Epidermal melanocyte (primary cell): ENCODE measurements around the gene DAPK1.
A peak's percentile ranks its signal among the peaks of the same experiment; 100 is the strongest.

ENCODE experiments used
- DNase-seq: peaks from one replicate; pipeline ENCODE4 v3.0.0; 2011; ENCODE audit warnings: low spot score; ENCODE audit not compliant: insufficient read length

The DAPK1 gene

DNA sequence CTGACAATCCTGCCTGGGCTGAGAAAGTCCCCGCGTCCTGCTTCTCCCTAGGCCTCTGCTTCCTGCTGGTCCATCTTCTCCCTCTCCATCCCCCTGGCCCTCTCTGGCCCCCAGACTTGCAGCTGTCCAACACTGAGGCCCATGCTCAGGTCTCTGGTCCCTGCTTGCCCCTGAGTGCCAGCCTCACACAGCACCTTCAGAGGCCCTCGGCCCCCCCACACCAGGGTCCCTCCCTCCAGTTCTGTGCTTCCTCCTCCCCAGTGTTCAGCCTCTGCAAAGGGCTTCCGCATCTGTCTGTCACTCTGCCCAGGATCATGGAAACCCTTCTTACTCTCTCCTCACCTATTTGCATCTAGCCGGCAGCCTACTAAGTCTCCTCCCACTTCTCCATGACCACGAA lies 165.9 kb downstream of the DAPK1 start:
- no peak for DNase-seq

DNA sequence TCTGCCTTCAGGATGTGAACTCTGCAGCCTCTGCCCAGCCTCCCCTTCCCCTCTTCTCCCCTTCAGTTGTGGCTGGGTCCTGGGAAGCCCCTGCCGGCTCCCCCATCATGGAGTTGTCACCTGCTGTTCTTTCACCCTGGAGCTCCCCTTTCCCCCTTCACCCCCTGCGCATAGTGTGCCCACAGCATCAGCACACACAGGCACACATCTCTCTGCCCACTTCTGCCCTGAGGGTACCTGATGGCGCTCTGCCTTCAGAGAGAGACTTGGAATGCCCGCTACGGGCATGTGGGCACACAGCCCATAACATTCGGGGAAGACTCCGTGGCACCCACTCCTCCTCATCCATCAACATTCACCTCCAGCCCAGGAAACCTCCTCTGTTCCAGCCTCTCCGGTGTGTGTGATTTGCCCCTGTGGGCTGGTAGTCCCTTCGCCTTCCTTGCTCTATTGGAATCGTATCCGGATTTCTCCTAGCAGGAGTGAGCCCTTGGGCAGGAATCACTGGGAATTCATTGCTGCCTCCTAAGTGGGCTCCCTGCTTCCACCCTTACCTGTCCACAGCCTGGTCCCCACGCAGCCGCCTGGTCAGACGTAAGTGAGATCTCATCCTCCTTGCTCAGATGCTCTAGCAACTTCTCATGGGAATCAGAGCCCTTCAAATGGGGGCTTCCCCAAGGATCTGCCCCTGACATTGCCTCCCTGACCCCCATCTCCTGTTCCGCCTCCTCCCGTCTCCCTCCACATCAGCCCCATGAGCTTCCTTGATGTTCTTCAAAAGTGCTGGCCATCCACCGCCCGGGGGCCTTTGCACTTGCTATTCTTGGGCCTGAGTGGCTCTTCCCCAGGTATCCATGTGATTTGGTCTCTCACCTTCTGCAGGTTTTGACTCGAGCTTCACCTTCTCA lies 166.7 kb downstream of the DAPK1 start:
- DNase-seq, result no peak

DNA sequence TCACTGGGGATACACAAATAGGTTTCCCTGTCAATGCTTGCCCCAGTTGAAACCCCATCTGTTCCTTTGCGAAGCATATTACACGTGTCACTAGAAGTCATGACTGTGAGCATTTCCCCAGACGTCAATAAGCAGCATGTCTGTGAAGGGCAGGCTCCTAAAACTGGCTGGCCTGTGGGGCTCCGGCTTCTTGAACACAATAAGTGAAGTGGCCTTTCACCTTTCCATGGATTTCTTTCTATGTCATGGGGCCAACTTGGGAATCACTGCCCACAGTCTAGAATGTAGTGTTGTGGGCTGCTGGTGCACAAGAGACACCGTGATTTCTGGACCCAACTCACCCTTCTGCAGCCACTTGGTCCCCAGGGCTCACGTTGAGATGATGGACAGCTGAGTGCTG lies 167.8 kb downstream of the DAPK1 start:
- no peak for DNase-seq

DNA sequence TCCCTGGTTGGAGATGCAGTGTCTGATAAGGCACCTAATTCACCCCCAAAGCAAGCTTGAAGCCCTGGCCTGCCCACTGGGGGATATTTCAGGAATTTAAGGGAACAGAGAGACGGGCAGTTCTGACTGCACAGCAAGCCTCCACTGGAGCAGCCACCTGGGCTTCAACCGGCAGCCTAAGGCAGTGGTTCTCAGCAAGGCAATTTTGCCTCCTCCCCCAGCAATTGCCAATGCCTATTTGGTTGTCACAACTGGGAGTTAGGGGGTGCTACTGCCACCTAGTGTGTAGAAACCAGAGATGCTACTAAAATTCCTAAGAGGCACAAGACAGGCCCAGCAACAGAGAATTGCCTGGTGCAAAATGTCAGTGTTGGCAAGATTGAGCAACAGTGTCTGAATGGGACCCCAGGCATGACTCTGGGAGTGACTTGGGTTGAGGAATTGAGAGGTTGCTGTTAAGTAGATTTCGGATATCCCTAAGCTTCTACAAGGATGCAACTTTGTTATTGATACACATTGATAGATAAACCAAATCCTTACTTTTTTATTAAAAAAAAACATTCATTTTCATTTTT lies 169.6 kb downstream of the DAPK1 start:
- no peak for DNase-seq

DNA sequence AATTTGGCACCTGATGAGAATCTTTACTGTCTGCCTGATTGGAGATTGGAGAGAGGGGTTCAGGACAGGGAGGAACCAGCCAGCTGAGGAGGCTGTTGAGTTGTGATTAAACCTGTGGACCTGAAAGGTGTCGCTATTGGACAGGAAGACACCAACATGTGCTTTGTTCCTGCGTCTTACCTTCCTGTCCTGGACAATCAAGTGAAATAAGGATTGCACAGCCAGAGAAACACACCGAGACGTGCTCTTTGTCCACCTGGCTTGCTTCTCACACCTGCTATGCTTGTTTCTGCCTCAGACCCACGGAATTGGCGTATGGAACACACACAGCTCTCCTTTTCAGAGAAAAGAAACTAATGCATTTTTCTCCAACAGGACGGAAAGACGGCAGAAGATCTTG lies 170.6 kb downstream of the DAPK1 start:
- no peak for DNase-seq

DNA sequence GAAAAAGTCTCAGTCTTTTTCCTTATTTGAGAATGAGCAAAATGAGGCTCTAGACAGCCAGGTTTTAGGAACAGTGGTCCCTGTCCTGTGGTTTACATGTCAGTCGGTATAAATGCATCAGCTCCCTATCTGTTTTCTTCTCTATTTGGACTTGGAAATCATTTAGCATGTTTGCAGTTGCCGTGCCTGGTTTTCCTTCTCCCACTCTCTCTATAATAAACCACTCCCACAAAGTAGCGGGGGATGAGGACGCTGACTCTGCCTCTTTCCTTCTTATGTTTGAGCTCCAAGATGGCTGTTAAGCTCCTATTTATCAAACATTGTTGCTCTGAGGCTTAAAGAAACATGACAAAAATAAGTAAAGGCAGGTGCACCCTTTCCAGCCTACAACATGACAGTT lies 171.1 kb downstream of the DAPK1 start:
- no peak for DNase-seq

DNA sequence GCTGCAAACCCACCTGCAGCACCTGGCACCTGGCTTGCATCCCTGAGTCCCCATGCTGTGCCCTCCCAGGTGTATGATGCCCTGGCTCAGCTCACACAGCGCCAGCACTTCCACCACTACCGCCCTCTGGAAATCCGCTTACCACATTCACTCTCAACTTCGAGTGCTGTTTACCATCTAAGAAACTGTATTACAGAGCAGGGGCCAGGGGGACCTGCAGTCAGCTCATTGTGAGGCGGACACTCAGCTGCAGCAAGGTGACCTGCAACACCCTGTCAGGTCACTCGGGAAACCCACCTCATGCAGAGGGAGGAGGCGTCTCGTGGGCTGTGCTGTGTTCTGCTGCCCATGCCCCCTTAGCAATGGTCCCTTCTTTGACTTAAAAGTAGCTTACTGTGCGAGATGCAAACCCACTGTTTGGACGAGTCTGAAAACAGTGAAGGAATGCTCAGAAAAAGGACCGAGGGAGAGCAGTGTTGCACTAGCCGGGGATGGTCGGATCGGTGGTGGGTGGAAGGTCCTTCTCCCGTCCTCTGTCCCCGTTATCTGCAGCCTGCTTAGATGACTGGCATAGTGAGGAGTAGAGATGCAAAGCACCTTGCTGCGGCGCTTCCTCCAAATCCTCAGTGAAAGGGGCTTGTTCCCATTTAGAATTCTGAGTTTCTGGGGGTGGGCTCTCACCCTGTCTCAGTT lies 173.1 kb downstream of the DAPK1 start:
- no peak for DNase-seq

DNA sequence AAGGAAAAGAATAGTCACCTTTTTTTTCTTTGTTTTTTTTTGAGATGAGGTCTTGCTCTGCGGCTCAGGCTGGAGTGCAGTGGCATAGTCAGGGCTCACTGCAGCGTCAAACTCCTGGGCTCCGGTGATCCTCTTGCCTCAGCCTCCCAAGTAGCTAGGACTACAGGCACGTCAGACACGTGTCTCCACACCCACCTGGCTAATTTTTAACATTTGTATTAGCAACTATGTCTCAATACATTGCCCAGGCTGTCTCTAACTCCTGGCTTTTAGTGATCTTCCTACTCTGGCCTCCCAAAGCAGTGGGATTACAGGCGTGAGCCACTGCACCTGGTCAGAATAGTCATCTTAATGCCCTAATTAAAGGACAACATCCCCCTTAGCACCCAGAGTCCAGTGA lies 173.8 kb downstream of the DAPK1 start:
- DNase-seq, result no peak

DNA sequence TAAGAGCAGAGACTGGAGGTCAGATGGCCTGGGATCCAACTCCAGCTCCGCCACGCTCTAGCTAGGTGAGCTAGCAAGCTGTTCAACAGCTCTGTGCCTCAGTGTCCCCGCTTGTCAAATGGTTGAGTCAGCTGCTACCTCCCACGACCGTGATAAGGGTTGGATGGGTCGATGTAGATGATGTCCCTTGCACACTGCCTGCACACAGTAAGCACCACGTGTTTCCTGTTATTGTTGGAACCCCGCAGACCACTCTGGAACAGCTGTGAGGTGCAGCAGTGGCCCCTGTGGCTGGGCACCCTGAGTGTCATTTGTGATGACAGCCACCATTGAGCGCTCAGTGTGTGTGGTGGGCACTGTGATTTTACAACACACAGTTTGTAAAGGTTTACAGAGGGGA lies 174.3 kb downstream of the DAPK1 start:
- DNase-seq, result no peak

DNA sequence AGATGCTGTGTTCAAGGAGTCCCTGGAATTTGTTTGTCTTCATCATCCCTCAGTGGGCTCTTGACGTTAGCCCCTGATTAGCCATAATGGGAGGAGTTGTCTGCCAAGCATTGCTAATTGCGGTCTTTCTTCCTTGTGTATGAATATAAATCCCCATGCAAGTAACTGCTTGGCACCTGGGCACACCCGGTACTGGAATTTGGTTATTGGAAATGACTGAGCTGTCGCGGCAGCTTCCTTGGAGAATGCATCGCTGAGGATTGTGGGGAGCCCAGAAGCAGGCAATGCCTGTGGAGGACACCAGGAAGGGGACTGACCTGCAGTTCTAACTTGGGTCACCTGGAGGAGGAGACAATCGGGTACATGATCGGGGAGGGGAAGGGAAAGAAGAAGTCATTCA lies 174.9 kb downstream of the DAPK1 start:
- no peak for DNase-seq

DNA sequence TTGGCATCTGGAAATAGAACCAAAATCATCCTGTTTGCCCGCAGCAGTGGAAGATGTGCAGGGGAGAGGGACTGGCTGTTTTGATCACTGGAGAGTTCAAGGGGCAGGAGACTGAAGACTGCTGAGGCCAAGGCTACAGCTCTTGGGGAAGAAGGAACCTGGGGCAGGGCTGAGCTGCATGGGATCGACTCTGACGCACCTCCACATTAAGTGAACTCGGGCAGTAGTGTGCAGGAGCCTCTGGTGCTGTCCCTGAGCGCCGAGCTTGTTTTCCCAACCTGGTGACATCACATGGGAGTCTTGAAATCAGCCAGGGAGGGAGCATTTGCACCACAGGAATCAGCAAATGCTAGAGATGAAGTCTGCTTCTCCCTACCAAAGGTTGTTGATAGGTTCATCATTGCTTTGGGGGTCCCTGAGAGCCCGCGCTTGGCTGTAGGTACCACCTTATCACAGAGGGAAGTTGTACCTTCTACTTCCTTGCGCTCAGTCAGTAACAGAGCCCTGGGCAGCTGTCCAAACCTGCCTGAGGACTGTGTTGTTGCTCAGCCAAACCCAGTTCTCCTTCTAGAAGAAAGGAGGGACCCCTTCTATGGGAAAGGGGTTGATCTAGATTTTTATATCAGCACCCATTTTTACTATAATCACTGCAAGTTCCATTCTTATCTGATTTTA lies 175.9 kb downstream of the DAPK1 start:
- no peak for DNase-seq

DNA sequence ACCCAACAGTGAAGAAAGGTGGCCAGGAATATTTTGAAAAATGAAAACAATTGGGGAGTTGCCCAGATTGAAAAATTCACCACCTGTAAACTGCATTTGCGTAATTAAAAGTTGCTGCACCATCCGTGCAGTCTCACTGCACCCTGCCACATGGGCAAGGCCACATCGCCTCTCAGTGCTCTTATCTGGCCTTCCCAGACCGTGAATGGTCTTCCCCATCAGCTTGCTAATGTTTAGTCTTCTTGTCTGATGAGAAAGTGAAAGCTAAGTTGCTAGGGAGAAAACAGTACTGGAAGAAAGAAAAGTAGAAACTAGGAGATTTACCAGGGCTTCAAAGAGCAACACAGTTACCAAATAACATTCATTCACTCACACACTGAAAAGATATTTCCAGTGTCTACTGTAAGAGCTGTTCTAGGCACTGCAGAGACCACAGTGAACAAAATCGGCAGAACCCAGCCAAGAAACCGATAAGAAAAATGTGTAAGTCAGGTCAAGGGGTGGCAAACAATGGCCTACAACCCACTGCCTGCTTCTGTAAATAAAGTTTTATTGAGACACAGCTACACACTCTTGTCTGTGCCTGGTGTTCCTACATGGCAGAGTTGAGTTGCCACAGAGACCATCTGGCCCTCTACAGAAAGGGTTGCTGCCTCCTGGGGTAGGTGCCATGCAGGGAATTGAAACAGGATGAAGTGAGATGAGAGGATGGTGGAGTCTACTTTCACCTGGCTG lies 177.1 kb downstream of the DAPK1 start:
- DNase-seq, result no peak

DNA sequence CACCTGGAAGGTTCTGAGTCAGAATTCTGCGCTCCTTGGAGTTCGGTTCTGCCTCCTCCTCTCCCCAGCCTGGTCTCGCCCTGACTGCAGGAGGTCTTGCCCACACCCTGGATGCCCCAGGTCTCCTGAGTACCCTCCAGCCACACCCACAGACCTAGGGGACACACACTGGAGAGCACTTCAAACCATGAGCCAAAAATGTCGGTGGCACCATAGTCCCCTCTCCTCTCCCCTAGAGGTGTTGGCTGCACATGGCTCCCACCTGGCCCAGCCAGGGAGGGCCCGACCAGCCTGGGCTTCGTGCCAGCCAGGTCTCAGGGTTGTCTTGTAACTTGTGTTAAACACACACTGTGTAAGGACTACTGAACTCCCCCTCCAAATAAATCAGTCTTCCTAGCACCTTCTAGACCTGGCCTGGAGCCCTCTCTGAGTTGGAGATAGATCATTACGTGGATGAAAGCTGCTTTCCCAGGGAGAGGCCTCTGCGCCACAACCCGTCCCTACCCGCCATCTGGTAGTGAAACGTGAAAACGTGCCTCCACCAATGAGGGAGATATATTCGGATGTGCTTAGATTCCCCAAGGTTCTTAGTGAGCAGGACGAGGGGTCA lies 178.3 kb downstream of the DAPK1 start:
- DNase-seq, result no peak

DNA sequence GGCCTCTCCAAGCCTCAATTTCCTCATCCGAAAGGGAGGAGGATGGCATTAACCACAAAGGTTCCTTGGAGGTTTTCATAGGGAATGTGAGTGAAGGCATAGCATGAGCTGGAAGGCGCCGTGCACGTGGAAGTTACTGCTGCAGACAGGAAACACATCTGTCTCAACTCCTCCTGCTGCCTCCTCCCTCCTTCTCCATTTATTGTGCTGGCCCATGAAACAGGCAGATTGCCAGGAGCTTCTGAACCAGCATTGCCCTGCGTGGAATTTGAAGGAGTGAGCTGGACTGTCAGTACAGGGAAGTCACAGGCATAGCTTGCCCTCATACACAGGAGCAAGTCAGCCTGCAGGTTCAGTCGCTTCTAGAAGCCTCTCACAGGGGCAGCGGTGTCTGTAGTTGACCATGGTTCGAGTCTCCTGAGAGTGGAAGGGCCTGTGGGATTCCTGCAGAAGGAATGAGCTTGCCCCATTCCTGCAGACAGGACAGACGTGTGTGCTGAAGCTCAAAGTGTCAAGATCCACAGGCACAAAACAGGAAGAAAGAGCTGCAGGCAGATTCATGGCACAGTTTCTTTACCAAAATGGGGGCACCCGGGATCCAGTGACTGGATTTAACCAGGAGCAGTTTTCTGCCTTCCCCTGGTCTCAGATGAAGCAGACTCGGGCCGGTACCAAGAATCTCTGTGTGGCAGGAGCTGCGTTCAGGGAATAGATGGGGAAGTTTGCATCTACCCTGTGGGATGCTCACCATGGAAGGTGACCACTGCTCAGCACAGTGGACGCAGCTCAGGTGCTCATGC lies 179.5 kb downstream of the DAPK1 start:
- no peak for DNase-seq

DNA sequence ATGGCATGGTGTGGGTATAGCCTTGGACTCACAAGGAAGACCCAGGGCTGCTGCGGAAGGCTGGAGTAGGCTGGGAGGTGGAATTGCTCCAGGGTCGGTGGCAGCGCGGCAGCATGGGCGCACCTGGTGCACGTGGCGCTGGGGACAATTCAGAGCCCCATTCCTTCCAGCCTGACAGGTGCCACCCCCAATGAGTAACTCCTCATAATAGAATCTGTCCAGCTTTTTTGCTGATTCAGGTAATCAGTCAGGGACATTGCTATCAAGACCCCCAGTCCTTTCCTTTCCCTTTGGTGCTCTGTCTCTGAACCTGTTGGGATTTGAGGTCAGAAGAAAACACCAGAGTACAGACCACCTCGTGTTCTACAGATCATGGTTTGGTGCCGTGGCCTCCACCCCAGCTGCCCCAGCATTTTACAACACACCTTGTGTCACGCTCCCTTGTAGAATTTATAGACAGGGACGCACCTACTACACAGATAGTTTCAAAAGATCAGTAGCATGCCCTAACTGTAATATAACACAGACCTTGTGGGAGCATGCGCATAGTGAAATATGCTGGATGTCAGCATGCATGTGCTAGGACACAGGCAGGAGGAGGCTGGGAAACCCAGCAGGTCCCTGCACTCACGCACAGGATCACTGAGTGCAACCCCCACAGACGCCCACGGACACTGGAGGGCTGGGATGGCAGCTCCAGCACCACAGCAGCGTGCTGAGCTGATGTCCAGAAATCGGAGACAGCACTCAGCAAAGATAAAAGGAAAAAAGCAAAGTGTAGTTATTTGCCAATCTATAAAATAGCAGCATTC lies 180.3 kb downstream of the DAPK1 start:
- DNase-seq, result no peak

DNA sequence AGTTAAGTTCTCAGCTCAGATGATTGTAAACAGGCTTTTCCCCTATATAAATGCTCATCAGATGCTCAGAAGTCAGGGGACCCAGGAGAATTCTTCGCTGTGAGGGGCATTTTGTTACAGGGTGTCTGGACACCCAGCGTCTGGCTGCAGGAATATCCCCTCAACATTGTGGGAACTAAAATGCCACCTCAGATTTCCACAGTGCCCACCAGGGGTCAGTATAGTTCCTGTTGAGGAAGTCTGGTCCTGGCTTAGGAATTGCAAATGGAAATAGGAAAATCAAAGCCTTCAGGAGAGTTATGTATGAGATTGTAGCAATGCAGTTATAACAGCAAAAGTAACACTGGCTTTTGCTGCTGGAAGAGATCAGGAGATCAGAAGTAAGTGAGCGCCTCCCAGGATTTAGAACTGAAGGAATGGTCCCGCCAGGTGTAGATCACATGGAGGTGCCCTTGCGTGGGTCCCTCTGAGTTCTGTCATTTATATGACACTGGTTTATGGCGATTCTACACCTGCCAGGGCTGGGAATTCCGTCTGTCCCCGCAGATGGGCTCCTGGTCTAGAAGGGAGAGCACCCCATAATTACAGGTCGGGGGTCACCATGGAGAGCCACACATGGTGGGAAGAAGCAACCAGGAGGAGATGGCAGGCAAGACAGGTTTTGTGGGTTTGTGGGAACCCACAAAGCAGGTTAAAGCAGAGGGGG lies 181.1 kb downstream of the DAPK1 start:
- DNase-seq, result peak; percentile 90

DNA sequence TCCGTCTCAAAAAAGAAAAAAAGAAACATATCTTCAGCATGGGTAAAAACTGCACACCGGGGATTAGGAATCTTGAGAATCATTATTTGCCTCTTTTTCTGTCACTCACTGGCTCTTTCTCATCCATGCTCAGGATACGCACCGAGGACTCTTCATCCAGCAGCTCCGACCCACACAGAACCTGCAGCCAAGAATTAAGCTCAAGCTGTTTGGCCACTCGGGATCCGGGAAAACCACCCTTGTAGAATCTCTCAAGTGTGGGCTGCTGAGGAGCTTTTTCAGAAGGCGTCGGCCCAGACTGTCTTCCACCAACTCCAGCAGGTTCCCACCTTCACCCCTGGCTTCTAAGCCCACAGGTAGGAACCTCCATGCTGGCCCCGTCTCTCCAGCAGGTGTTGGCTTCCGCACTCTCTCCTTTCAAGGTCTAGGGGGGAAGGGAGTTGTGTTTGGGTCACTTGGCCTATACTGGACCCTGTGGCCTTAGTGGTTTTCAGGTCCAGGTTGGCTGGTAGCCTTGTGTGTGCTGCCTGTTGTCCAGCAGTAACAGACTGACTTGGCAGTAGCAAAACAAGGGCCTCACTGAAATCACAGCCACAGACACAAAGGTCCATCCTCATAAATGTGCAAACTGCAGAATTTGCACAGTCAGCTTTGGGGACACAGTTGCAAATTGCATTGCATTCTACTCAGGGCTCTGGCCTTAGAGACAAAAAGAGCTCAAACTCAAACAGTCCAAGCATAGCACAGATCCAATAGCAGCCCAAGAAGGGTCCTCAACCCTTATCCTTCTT lies 183.8 kb downstream of the DAPK1 start:
- no peak for DNase-seq

DNA sequence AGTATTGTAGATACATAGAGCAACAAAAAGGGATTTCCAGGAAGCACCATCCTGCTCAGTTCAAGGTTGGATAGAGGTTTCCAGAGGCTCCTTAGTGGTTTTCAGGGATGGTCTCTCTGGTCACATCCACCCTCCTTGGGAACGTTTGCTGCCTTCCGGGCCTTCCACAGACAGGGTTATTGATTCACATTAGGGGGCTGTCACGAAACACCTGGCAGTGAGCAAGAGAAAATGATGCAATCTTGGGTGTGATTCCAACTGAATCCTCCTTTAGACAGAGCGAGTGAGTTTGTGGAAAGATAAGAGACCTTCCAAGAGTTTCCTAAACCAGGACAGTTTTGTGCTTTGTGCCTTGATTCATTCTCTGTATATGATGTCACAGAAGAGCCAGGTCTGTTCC lies 184.4 kb downstream of the DAPK1 start:
- DNase-seq, result no peak
